Breast epithelium (tissue), 3 donors: ENCODE measurements around the gene DIS3L2.

Experiments used
- CTCF ChIP-seq, 3 donors: fragments of 450-650 bp; IDR thresholded peaks; one replicate each; pipeline ENCODE4 v1.5.1; 2016 to 2017; ENCODE audit warnings: antibody characterized with exemption in 3 of 3, mild to moderate bottlenecking in 3 of 3, moderate library complexity in 3 of 3
- POLR2A ChIP-seq: fragments of 450-650 bp; IDR thresholded peaks from one replicate; pipeline ENCODE4 v1.6.1; 2016; ENCODE audit warnings: antibody characterized with exemption, mild to moderate bottlenecking, moderate library complexity
- POLR2AphosphoS5 ChIP-seq, 3 donors: sonication (generic); formaldehyde crosslinking; IDR thresholded peaks; one replicate each; pipeline ENCODE4 v1.6.1; 2017; ENCODE audit warnings: antibody characterized with exemption in 3 of 3

GRCh38 chr2:231934441-231935206 is 26.9 kb upstream of the DIS3L2 start:
- TF ChIP-seq CTCF (IDR thresholded peaks at IDR 0.05): no peak
- TF ChIP-seq POLR2A: no peak
- no peak for TF ChIP-seq POLR2AphosphoS5 (IDR thresholded peaks at IDR 0.05)
